GM12878 (cell line): ENCODE results near the gene HLA-DRA.

ENCODE experiments used
- ATF2 ChIP-seq: IDR thresholded peaks from 2 replicates; pipeline ENCODE4 v1.6.1; 2012; ENCODE audit warnings: low read length, inconsistent platforms
- BCL11A ChIP-seq: IDR thresholded peaks from 2 replicates; pipeline ENCODE4 v1.6.1; 2011; ENCODE audit warnings: low read depth, low read length
- BHLHE40 ChIP-seq, 2 experiments: fragments of 450-650 bp in 1 of 2; IDR thresholded peaks; 2 replicates each; pipeline ENCODE4 v1.6.1; 2011 to 2017; ENCODE audit warnings: low read depth in 2 of 2, borderline replicate concordance in 1 of 2, improper control_type of control experiment in 1 of 2, low read length in 1 of 2, mild to moderate bottlenecking in 1 of 2
- HDGF ChIP-seq: fragments of 450-650 bp; IDR thresholded peaks from 2 replicates; pipeline ENCODE4 v1.6.1; 2016; ENCODE audit warnings: antibody characterized with exemption
- POLR2A ChIP-seq: IDR thresholded peaks from 2 replicates; pipeline ENCODE4 v1.6.1; 2011; ENCODE audit warnings: low read depth, mild to moderate bottlenecking, low read length
- POLR2AphosphoS5 ChIP-seq: IDR thresholded peaks from 2 replicates; pipeline ENCODE4 v1.6.1; 2011; ENCODE audit warnings: mild to moderate bottlenecking, low read length, inconsistent platforms
- SIN3A ChIP-seq: IDR thresholded peaks from 2 replicates; pipeline ENCODE4 v1.6.1; 2012; ENCODE audit warnings: low read depth, low read length, improper control_type of control experiment
- SKIL ChIP-seq: fragments of 450-650 bp; IDR thresholded peaks from 2 replicates; pipeline ENCODE4 v1.6.1; 2017; ENCODE audit warnings: mild to moderate bottlenecking, low read depth, inconsistent platforms; ENCODE audit not compliant: poor library complexity, severe bottlenecking
- TF ChIP-seq, protein P1 (sequence below), 3 experiments: IDR thresholded peaks in 2 of 3; conservative IDR thresholded peaks in 1 of 3; 2 replicates each; pipeline ENCODE4 v1.5.1; 2011; ENCODE audit warnings: low read depth in 3 of 3, low read length in 3 of 3, mild to moderate bottlenecking in 3 of 3, control low read depth in 2 of 3, moderate library complexity in 2 of 3, inconsistent platforms in 1 of 3, mixed read lengths in 1 of 3; ENCODE audit not compliant: control insufficient read depth in 2 of 3, insufficient read depth in 1 of 3; ENCODE audit errors: extremely low read depth in 1 of 3

GRCh38 chr6:32483968-32484613, 44.4 kb downstream of the HLA-DRA start:
- TF ChIP-seq, protein P1, sequence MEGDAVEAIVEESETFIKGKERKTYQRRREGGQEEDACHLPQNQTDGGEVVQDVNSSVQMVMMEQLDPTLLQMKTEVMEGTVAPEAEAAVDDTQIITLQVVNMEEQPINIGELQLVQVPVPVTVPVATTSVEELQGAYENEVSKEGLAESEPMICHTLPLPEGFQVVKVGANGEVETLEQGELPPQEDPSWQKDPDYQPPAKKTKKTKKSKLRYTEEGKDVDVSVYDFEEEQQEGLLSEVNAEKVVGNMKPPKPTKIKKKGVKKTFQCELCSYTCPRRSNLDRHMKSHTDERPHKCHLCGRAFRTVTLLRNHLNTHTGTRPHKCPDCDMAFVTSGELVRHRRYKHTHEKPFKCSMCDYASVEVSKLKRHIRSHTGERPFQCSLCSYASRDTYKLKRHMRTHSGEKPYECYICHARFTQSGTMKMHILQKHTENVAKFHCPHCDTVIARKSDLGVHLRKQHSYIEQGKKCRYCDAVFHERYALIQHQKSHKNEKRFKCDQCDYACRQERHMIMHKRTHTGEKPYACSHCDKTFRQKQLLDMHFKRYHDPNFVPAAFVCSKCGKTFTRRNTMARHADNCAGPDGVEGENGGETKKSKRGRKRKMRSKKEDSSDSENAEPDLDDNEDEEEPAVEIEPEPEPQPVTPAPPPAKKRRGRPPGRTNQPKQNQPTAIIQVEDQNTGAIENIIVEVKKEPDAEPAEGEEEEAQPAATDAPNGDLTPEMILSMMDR (IDR thresholded peaks at IDR 0.05 in 2 of 3, conservative IDR thresholded peaks at IDR 0.05 in 1 of 3; ENCODE audit: control insufficient read depth in 2 of 3, extremely low read depth in 1 of 3, insufficient read depth in 1 of 3, low read depth in 3 of 3, low read length in 3 of 3), result no peak
- TF ChIP-seq BHLHE40 (IDR thresholded peaks at IDR 0.05; ENCODE audit: borderline replicate concordance in 1 of 2, low read depth in 2 of 2, low read length in 1 of 2) (no peak), ATF2 (no peak), HDGF (no peak), SIN3A (no peak), BCL11A (no peak), SKIL (no peak), POLR2AphosphoS5 (no peak), POLR2A (no peak)
